Measurements from ENCODE around the gene TMEM239.
"Not testable (repeated sequence)": the region's sequence is repeated elsewhere in the genome, so short reads cannot be mapped to it uniquely, and the experiment has no call there.

Gene TMEM239

GRCh38 chr20:2816030-2816582 is at the start of gene TMEM239:
TSS of gene TMEM239 (plus strand) at chr20:2816364. CDS start at chr20:2816555, 191 bp downstream.
- ATAC-seq: peak; percentile 4
- no peak within 1 kb of the TSS for H3K4me3 Mint-ChIP-seq
- no peak within 1 kb of the TSS for H3K27ac Mint-ChIP-seq
- H3K27me3 Mint-ChIP-seq: peaks cover 98% of the 10 kb centered on the region
- no peaks in the 10 kb centered on the region for H3K36me3 Mint-ChIP-seq
- H3K9me3 Mint-ChIP-seq: peaks cover 7% of the 10 kb centered on the region
- peaks cover 8% of the 10 kb centered on the region for H3K4me1 Mint-ChIP-seq

GRCh38 chr20:2767768-2768631 is 48.2 kb upstream of the TMEM239 start:
- Mint-ChIP-seq H3K27ac (no peak overlapping the region), H3K9me3 (no peaks in the 10 kb centered on the region), H3K27me3 (peaks cover 65% of the 10 kb centered on the region), H3K4me3 (no peak overlapping the region), H3K4me1 (peaks cover 5% of the 10 kb centered on the region), H3K36me3 (no peaks in the 10 kb centered on the region)
- ATAC-seq: no peak

GRCh38 chr20:2768632-2769015 is 47.5 kb upstream of the TMEM239 start:
- Mint-ChIP-seq H3K4me3 (no peak overlapping the region), H3K27ac (no peak overlapping the region), H3K27me3 (peaks cover 65% of the 10 kb centered on the region), H3K4me1 (peaks cover 8% of the 10 kb centered on the region), H3K36me3 (no peaks in the 10 kb centered on the region), H3K9me3 (no peaks in the 10 kb centered on the region)
- no peak for ATAC-seq

GRCh38 chr20:2770091-2770490 is 46.1 kb upstream of the TMEM239 start:
- ATAC-seq, H3K27ac Mint-ChIP-seq: not testable (repeated sequence)

GRCh38 chr20:2771631-2772080 is 44.5 kb upstream of the TMEM239 start:
- Mint-ChIP-seq H3K36me3 (no peaks in the 10 kb centered on the region), H3K27me3 (peaks cover 79% of the 10 kb centered on the region), H3K4me1 (peaks cover 8% of the 10 kb centered on the region), H3K4me3 (no peak overlapping the region), H3K9me3 (peaks cover 3% of the 10 kb centered on the region), H3K27ac (no peak overlapping the region)
- ATAC-seq: no peak

More at GRCh38 chr20:2770091-2770490, 46.1 kb upstream of the TMEM239 start:
- peaks cover 72% of the 10 kb centered on the region for H3K27me3 Mint-ChIP-seq
- H3K4me1 Mint-ChIP-seq, H3K4me3 Mint-ChIP-seq, H3K9me3 Mint-ChIP-seq, H3K36me3 Mint-ChIP-seq: not testable (repeated sequence)

GRCh38 chr20:2773812-2774211 is 42.4 kb upstream of the TMEM239 start:
- no peak for ATAC-seq
- Mint-ChIP-seq H3K9me3 (peaks cover 6% of the 10 kb centered on the region), H3K27me3 (peaks cover 76% of the 10 kb centered on the region), H3K36me3 (no peaks in the 10 kb centered on the region), H3K4me3 (no peak overlapping the region), H3K27ac (no peak overlapping the region), H3K4me1 (peaks cover 8% of the 10 kb centered on the region)

GRCh38 chr20:2775139-2775538 is 41.0 kb upstream of the TMEM239 start:
- Mint-ChIP-seq H3K27me3 (peaks cover 62% of the 10 kb centered on the region), H3K36me3 (no peaks in the 10 kb centered on the region), H3K27ac (no peak overlapping the region), H3K9me3 (peaks cover 6% of the 10 kb centered on the region), H3K4me3 (no peak overlapping the region), H3K4me1 (peaks cover 8% of the 10 kb centered on the region)
- ATAC-seq: no peak

- ATAC-seq: peak; percentile 62
- Mint-ChIP-seq H3K9me3 (peaks cover 6% of the 10 kb centered on the region), H3K36me3 (no peaks in the 10 kb centered on the region), H3K27ac (no peak overlapping the region), H3K27me3 (peaks cover 58% of the 10 kb centered on the region), H3K4me1 (no peaks in the 10 kb centered on the region), H3K4me3 (no peak overlapping the region)
These were observed 37.4 kb upstream of the TMEM239 start for GRCh38 chr20:2778602-2779321.

GRCh38 chr20:2780948-2781347 is 35.2 kb upstream of the TMEM239 start:
- no peak overlapping the region for H3K27ac Mint-ChIP-seq
- H3K27me3 Mint-ChIP-seq: peaks cover 58% of the 10 kb centered on the region
- no peaks in the 10 kb centered on the region for H3K4me1 Mint-ChIP-seq
- H3K36me3 Mint-ChIP-seq: no peaks in the 10 kb centered on the region
- no peak overlapping the region for H3K4me3 Mint-ChIP-seq
- no peak for ATAC-seq
- H3K9me3 Mint-ChIP-seq: peaks cover 4% of the 10 kb centered on the region

- H3K27ac Mint-ChIP-seq: no peak overlapping the region
- no peaks in the 10 kb centered on the region for H3K36me3 Mint-ChIP-seq
- ATAC-seq: no peak
- no peaks in the 10 kb centered on the region for H3K4me1 Mint-ChIP-seq
- H3K4me3 Mint-ChIP-seq: no peak overlapping the region
- peaks cover 5% of the 10 kb centered on the region for H3K9me3 Mint-ChIP-seq
- H3K27me3 Mint-ChIP-seq: peaks cover 50% of the 10 kb centered on the region
These were observed 32.1 kb upstream of the TMEM239 start for GRCh38 chr20:2783908-2784566.

GRCh38 chr20:2793471-2793870 is 22.7 kb upstream of the TMEM239 start:
- no peaks in the 10 kb centered on the region for H3K9me3 Mint-ChIP-seq
- no peak overlapping the region for H3K4me3 Mint-ChIP-seq
- H3K27ac Mint-ChIP-seq: no peak overlapping the region
- ATAC-seq: no peak
- H3K27me3 Mint-ChIP-seq: peaks cover 77% of the 10 kb centered on the region
- peaks cover 5% of the 10 kb centered on the region for H3K4me1 Mint-ChIP-seq
- no peaks in the 10 kb centered on the region for H3K36me3 Mint-ChIP-seq

- Mint-ChIP-seq H3K9me3 (no peaks in the 10 kb centered on the region), H3K4me3 (no peak overlapping the region), H3K4me1 (peaks cover 11% of the 10 kb centered on the region), H3K27me3 (peaks cover 77% of the 10 kb centered on the region), H3K27ac (no peak overlapping the region), H3K36me3 (no peaks in the 10 kb centered on the region)
- ATAC-seq: no peak
These were observed 21.9 kb upstream of the TMEM239 start for GRCh38 chr20:2794202-2794748.

- Mint-ChIP-seq H3K4me1 (peaks cover 18% of the 10 kb centered on the region), H3K36me3 (no peaks in the 10 kb centered on the region), H3K27ac (no peak overlapping the region), H3K4me3 (no peak overlapping the region), H3K27me3 (peaks cover 80% of the 10 kb centered on the region), H3K9me3 (no peaks in the 10 kb centered on the region)
- no peak for ATAC-seq
These were observed 21.2 kb upstream of the TMEM239 start for GRCh38 chr20:2794866-2795447.

- Mint-ChIP-seq H3K4me3 (no peak overlapping the region), H3K27me3 (peaks cover 80% of the 10 kb centered on the region), H3K9me3 (no peaks in the 10 kb centered on the region), H3K27ac (no peak overlapping the region), H3K36me3 (no peaks in the 10 kb centered on the region), H3K4me1 (peaks cover 21% of the 10 kb centered on the region)
- ATAC-seq: no peak
These were observed 20.7 kb upstream of the TMEM239 start for GRCh38 chr20:2795451-2795850.
